Gastrocnemius medialis (tissue), 4 donors: ENCODE measurements around the gene MAML3. TPM values are rescaled to one million over a fixed set of nuclear protein-coding genes. Genes with fewer than 3 reads are reported as not detected.

ENCODE experiments used
- ATAC-seq, 2 donors: fragments of 150-250 bp; one replicate each; pipeline ENCODE4 v1.9.1; 2016
- DNase-seq, 2 donors: peaks; one replicate each; pipeline ENCODE4 v3.0.0-alpha.2; 2019
- H3K27ac ChIP-seq, 4 donors: fragments of 200-600 bp; sonication (generic); 1 replicate in 1 of 4; 2 replicates in 3 of 4; pipeline ENCODE4 v1.5.1; 2016 to 2018; ENCODE audit warnings: mild to moderate bottlenecking in 2 of 4, moderate library complexity in 1 of 4
- H3K27me3 ChIP-seq, 3 donors: fragments of 200-600 bp; sonication (generic) in 2 of 3; 1 replicate in 1 of 3; 2 replicates in 2 of 3; pipeline versions ENCODE4 v1.5.1 to v1.6.0; 2016 to 2019; ENCODE audit warnings: mild to moderate bottlenecking in 1 of 3, moderate library complexity in 1 of 3
- H3K36me3 ChIP-seq, 2 donors: fragments of 200-600 bp; sonication (generic) in 1 of 2; one replicate each; pipeline ENCODE4 v1.5.1; 2017 to 2018
- H3K4me1 ChIP-seq, 2 donors: fragments of 200-600 bp; sonication (generic) in 1 of 2; one replicate each; pipeline ENCODE4 v1.5.1; 2016 to 2017; ENCODE audit warnings: mild to moderate bottlenecking in 2 of 2
- H3K4me3 ChIP-seq, 4 donors: fragments of 200-600 bp; sonication (generic) in 3 of 4; 1 replicate in 1 of 4; 2 replicates in 3 of 4; pipeline ENCODE4 v1.5.1; 2016 to 2019; ENCODE audit warnings: mild to moderate bottlenecking in 2 of 4
- H3K9me3 ChIP-seq, 3 donors: fragments of 200-600 bp; sonication (generic) in 2 of 3; 1 replicate in 1 of 3; 2 replicates in 2 of 3; pipeline ENCODE4 v1.5.1; 2016 to 2019
- CTCF ChIP-seq, 5 experiments: fragments of 450-650 bp in 3 of 5; fragments of 200-600 bp in 2 of 5; sonication (generic) in 2 of 5; IDR thresholded peaks in 4 of 5; conservative IDR thresholded peaks in 1 of 5; 1 replicate in 4 of 5; 2 replicates in 1 of 5; pipeline ENCODE4 v1.5.1; 2016 to 2019; ENCODE audit warnings: antibody characterized with exemption in 5 of 5, mild to moderate bottlenecking in 3 of 5, moderate library complexity in 3 of 5
- POLR2A ChIP-seq, 2 donors: fragments of 450-650 bp; IDR thresholded peaks; one replicate each; pipeline ENCODE4 v1.6.1; 2017; ENCODE audit warnings: antibody characterized with exemption in 2 of 2, mild to moderate bottlenecking in 2 of 2, moderate library complexity in 2 of 2
- in situ Hi-C, 4 donors: fragments of 200-750 bp; cut with MboI; loops; one replicate each; pipeline versions ENCODE4 v1.15.0 to v1.8.0; 2017; ENCODE audit warnings: low sequenced_read_pairs in 4 of 4
- intact Hi-C: fragments of 100-400 bp; cut with DNase I; formaldehyde crosslinking; loops from one replicate; pipeline ENCODE4 v1.15.1; 2023; ENCODE audit warnings: low total_unique reads
- total RNA-seq, 4 donors: library from RNA; depleted of rRNA; stranded (reverse); fragments of >200 nt; gene quantifications; one replicate each; pipeline versions ENCODE4 v1.1.0 to v1.2.3, GENCODE V29; 2016

MAML3 gene
- total RNA-seq, 4 donors from 2014 or later, result 0.98 to 1.5 (median 1.4) TPM

- no peaks in the 10 kb centered on the region for H3K9me3 ChIP-seq
- peaks cover 9 to 16% of the 10 kb centered on the region in 2 donors for H3K4me1 ChIP-seq
- H3K27ac ChIP-seq, result no peak overlapping the region
- ATAC-seq, result no peak
- TF ChIP-seq CTCF (IDR thresholded peaks at IDR 0.05 in 4 of 5, conservative IDR thresholded peaks at IDR 0.05 in 1 of 5) (no peak), POLR2A (IDR thresholded peaks at IDR 0.05) (no peak)
- H3K27me3 ChIP-seq, result no peaks in the 10 kb centered on the region
- H3K4me3 ChIP-seq, result no peak overlapping the region
- no peak for DNase-seq
- intact Hi-C loops (no loop called here), in situ Hi-C loops (no loop called here)
- H3K36me3 ChIP-seq, result no peaks in the 10 kb centered on the region
These were observed 330.6 kb downstream of the MAML3 start for GRCh38 chr4:139823345-139823744.

- no peak for ATAC-seq
- intact Hi-C loops, result no loop called here
- no peak for DNase-seq
- Histone ChIP-seq H3K9me3 (no peaks in the 10 kb centered on the region), H3K27ac (no peak overlapping the region), H3K4me1 (peaks cover 9 to 25% of the 10 kb centered on the region in 2 donors), H3K27me3 (no peaks in the 10 kb centered on the region), H3K4me3 (no peak overlapping the region), H3K36me3 (no peaks in the 10 kb centered on the region)
- in situ Hi-C loops, result no loop called here
- TF ChIP-seq POLR2A (IDR thresholded peaks at IDR 0.05) (no peak), CTCF (IDR thresholded peaks at IDR 0.05 in 4 of 5, conservative IDR thresholded peaks at IDR 0.05 in 1 of 5) (no peak)
These were observed 331.6 kb downstream of the MAML3 start for GRCh38 chr4:139822391-139822790.

- no peak for ATAC-seq
- no peaks in the 10 kb centered on the region for H3K36me3 ChIP-seq
- H3K27me3 ChIP-seq, result no peaks in the 10 kb centered on the region
- intact Hi-C loops, result loop anchor here (5.0 kb wide), 1 partner anchor 157 kb away; no protein-coding TSS in a partner anchor
- no peak for TF ChIP-seq CTCF (IDR thresholded peaks at IDR 0.05 in 4 of 5, conservative IDR thresholded peaks at IDR 0.05 in 1 of 5)
- TF ChIP-seq POLR2A (IDR thresholded peaks at IDR 0.05), result no peak
- H3K4me3 ChIP-seq, result no peak overlapping the region
- H3K27ac ChIP-seq, result no peak overlapping the region
- no peaks in the 10 kb centered on the region for H3K9me3 ChIP-seq
- in situ Hi-C loops, result loop anchor here in 1 of 4 donors (10.0 kb wide), 1 partner anchor 556 kb away; the partner anchor contains the start of gene SCOC
- no peak for DNase-seq
- peaks cover 22 to 42% of the 10 kb centered on the region in 2 donors for H3K4me1 ChIP-seq
These were observed 334.9 kb downstream of the MAML3 start for GRCh38 chr4:139819082-139819481.

GRCh38 chr4:139817657-139818452 is 336.1 kb downstream of the MAML3 start:
- DNase-seq (peak; percentile 78 to 84), ATAC-seq (peak; percentile 78 to 79)
- Histone ChIP-seq H3K27ac (peak overlapping the region; percentile 73 to 83 (median 80)), H3K36me3 (no peaks in the 10 kb centered on the region), H3K4me3 (no peak overlapping the region), H3K27me3 (no peaks in the 10 kb centered on the region), H3K9me3 (no peaks in the 10 kb centered on the region), H3K4me1 (peaks cover 22 to 44% of the 10 kb centered on the region in 2 donors)
- in situ Hi-C loops, result loop anchor here in 1 of 4 donors (10.0 kb wide), 1 partner anchor 557 kb away; the partner anchor contains the start of gene SCOC
- intact Hi-C loops, result loop anchor here (2.0 to 5.0 kb wide), 4 partner anchors 55 to 335 kb away; no protein-coding TSS in a partner anchor
- TF ChIP-seq POLR2A (IDR thresholded peaks at IDR 0.05) (no peak), CTCF (IDR thresholded peaks at IDR 0.05 in 4 of 5, conservative IDR thresholded peaks at IDR 0.05 in 1 of 5) (no peak)
